HG03575 (cell line): ENCODE results near the gene WDR5.

ENCODE experiments used
- ATAC-seq: cut with Tn5 transposase; IDR thresholded peaks from one replicate; pipeline ENCODE4 v1.9.1; 2021; ENCODE audit not compliant: unreplicated experiment, insufficient number of reproducible peaks, low FRiP score; ENCODE audit errors: extremely low read depth

Gene WDR5

GRCh38 chr9:134195558-134195957 is 59.7 kb downstream of the WDR5 start:
- ATAC-seq = no peak

GRCh38 chr9:134196911-134197310 is 61.0 kb downstream of the WDR5 start:
- no peak for ATAC-seq

GRCh38 chr9:134198791-134199190 is 62.9 kb downstream of the WDR5 start:
- no peak for ATAC-seq

GRCh38 chr9:134200730-134201129 is 64.8 kb downstream of the WDR5 start:
- ATAC-seq = no peak

- no peak for ATAC-seq
Measured at GRCh38 chr9:134203224-134203623, 67.3 kb downstream of the WDR5 start.

- no peak for ATAC-seq
Measured at GRCh38 chr9:134204041-134204440, 68.2 kb downstream of the WDR5 start.

GRCh38 chr9:134204991-134205578 is 69.2 kb downstream of the WDR5 start:
- no peak for ATAC-seq

- ATAC-seq = no peak
Measured at GRCh38 chr9:134205672-134206310, 69.9 kb downstream of the WDR5 start.

GRCh38 chr9:134206311-134207300 is 70.7 kb downstream of the WDR5 start:
- ATAC-seq = no peak

- no peak for ATAC-seq
Measured at GRCh38 chr9:134208310-134208841, 72.5 kb downstream of the WDR5 start.

GRCh38 chr9:134208981-134209725 is 73.3 kb downstream of the WDR5 start:
- ATAC-seq = no peak
